AG10803 (cell line): ENCODE data around the gene RPL34.
A peak's percentile ranks its signal among the peaks of the same experiment; 100 is the strongest.

Experiments
- DNase-seq: peaks from one replicate; pipeline ENCODE4 v3.0.0; 2010; ENCODE audit warnings: low read depth
- H3K4me3 ChIP-seq: 2 replicates; pipeline ENCODE4 v1.5.1; 2011; ENCODE audit warnings: mild to moderate bottlenecking, low read length, control low read depth
- TF ChIP-seq, protein P1 (sequence below): conservative IDR thresholded peaks from 2 replicates; pipeline ENCODE4 v1.5.1; 2011; ENCODE audit warnings: mild to moderate bottlenecking, low read length, control low read depth, inconsistent platforms

RPL34 gene

DNA sequence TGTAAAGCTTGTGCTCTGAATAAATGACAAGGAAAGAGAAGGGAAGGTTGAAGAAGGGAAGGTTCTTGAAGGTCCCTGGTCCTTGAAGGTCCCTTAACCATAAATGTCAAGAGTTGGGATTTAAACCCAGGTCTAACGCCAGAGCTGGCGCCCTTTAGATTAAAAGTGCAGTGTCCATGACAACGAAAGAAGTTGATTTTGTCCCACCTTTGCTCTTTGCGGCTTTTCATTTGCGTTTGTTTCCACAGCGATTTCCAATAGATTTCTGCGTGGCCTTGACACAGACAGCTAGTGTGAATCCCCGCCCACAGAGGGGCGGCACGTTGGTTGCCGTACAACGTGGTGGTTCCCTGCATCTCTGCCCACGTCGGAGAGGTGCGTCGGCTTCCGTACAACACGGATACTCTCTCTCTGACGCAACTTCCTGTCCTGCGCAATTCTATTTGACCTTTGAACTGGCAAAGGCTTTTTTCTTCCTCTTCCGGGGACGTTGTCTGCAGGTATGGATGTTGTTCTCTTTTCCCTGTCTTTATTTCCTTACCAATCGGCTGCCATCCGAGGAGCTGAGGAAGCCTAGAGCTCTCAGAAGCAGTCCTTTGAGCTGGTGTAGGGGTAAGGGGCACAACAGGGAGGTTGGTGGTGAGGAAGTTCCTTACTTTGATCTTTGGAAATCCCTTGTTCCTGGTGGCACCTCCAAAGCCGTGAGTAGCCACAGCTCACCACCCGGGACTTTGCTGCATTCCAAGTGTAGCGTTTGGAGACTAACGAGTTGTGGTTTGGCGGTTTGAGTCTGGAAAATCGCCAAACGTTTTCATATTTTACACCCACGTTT lies at the start of gene RPL34:
RPL34 (plus strand) TSS at position 476 of the 832 bp plus-strand sequence. CDS start 1,384 bp downstream, outside the sequence.
- peak within 1 kb of the TSS; percentile 99 for H3K4me3 ChIP-seq
- TF ChIP-seq, protein P1, sequence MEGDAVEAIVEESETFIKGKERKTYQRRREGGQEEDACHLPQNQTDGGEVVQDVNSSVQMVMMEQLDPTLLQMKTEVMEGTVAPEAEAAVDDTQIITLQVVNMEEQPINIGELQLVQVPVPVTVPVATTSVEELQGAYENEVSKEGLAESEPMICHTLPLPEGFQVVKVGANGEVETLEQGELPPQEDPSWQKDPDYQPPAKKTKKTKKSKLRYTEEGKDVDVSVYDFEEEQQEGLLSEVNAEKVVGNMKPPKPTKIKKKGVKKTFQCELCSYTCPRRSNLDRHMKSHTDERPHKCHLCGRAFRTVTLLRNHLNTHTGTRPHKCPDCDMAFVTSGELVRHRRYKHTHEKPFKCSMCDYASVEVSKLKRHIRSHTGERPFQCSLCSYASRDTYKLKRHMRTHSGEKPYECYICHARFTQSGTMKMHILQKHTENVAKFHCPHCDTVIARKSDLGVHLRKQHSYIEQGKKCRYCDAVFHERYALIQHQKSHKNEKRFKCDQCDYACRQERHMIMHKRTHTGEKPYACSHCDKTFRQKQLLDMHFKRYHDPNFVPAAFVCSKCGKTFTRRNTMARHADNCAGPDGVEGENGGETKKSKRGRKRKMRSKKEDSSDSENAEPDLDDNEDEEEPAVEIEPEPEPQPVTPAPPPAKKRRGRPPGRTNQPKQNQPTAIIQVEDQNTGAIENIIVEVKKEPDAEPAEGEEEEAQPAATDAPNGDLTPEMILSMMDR: no peak
- DNase-seq: peak; percentile 98

GRCh38 chr4:108570993-108571569 lies 49.3 kb upstream of the RPL34 start:
- no peak overlapping the region for H3K4me3 ChIP-seq
- TF ChIP-seq, protein P1: no peak
- peak; percentile 17 for DNase-seq

- H3K4me3 ChIP-seq: no peak overlapping the region
- DNase-seq: no peak
- TF ChIP-seq, protein P1: no peak
Measured at GRCh38 chr4:108574402-108574801, 46.0 kb upstream of the RPL34 start.

DNA sequence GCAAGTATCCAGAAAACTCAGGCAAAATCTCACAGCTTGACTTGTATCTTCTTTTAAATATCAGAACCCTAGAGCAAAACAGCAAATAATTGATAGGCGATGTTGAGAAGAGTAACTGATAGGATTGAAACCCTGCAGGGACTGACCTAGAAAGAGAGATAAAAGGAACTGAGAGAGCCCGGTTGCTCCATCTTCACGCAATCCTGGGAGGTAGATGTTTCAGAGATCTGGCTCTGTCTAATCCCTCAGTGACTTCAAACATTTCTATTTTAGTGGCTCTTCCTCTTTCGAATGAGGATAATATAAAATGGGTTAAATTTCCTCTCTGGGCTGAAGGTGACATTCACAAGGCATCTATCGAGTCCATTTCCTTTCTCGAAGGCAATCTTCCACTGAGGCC lies 39.3 kb upstream of the RPL34 start:
- H3K4me3 ChIP-seq: no peak overlapping the region
- TF ChIP-seq, protein P1: no peak
- DNase-seq: no peak

GRCh38 chr4:108586778-108587177 lies 33.6 kb upstream of the RPL34 start:
- TF ChIP-seq, protein P1: no peak
- DNase-seq: no peak
- H3K4me3 ChIP-seq: no peak overlapping the region

DNA sequence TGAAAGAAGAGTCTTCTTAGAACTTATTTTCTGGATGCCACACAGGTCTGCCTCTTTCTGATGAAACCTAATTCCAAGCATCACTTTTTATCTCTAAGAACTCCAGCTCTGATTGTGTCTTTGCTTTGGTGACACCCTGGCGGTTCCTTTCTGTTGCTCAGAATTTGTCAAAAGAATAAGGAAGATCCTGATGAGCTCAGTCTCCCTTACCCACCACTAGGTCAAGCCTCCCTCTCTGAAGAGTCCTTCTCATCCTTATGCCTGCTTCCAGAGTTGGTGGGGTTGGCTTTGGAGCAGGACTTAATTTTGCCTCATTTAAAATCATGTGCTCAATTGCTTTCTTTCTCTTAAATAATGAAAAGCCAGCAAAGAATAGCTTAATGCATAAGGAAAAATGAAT lies 31.5 kb upstream of the RPL34 start:
- TF ChIP-seq, protein P1: no peak

GRCh38 chr4:108589961-108590360 lies 30.4 kb upstream of the RPL34 start:
- H3K4me3 ChIP-seq: no peak overlapping the region
- TF ChIP-seq, protein P1: no peak
- DNase-seq: no peak

More for the DNA sequence above, 31.5 kb upstream of the RPL34 start:
- no peak for DNase-seq
- H3K4me3 ChIP-seq: no peak overlapping the region
